LNCaP clone FGC (cell line): ENCODE results near the gene RARA.

Experiments
- DNase-seq: peaks from one replicate; pipeline ENCODE4 v3.0.0-alpha.2; 2011; ENCODE audit warnings: low read depth
- H3K4me3 ChIP-seq: 2 replicates; pipeline ENCODE4 v1.5.1; 2011; ENCODE audit warnings: mild to moderate bottlenecking, low read depth, low read length, control low read depth
- CTCF ChIP-seq: IDR thresholded peaks from 2 replicates; pipeline ENCODE4 v1.5.1; 2012; ENCODE audit warnings: mild to moderate bottlenecking; ENCODE audit not compliant: control insufficient read depth, insufficient read depth; ENCODE audit errors: extremely low read depth

Gene RARA

GRCh38 chr17:40343219-40344119 is 34.5 kb downstream of the RARA start:
- TF ChIP-seq CTCF: no peak
- H3K4me3 ChIP-seq: no peak overlapping the region
- no peak for DNase-seq

GRCh38 chr17:40344421-40345160 is 35.6 kb downstream of the RARA start:
- no peak overlapping the region for H3K4me3 ChIP-seq
- TF ChIP-seq CTCF: no peak
- no peak for DNase-seq

GRCh38 chr17:40345161-40345993 is 36.4 kb downstream of the RARA start:
- H3K4me3 ChIP-seq: no peak overlapping the region

GRCh38 chr17:40345994-40346764 is 37.2 kb downstream of the RARA start:
- H3K4me3 ChIP-seq: no peak overlapping the region
- no peak for TF ChIP-seq CTCF

More at GRCh38 chr17:40345161-40345993, 36.4 kb downstream of the RARA start:
- no peak for TF ChIP-seq CTCF
- DNase-seq: no peak

GRCh38 chr17:40346765-40347158 is 37.8 kb downstream of the RARA start:
- H3K4me3 ChIP-seq: no peak overlapping the region
- no peak for DNase-seq

More at GRCh38 chr17:40345994-40346764, 37.2 kb downstream of the RARA start:
- no peak for DNase-seq

More at GRCh38 chr17:40346765-40347158, 37.8 kb downstream of the RARA start:
- no peak for TF ChIP-seq CTCF
